GM19467 (cell line): ENCODE measurements around the gene GALNTL6.
A peak's percentile ranks its signal among the peaks of the same experiment; 100 is the strongest.
"Not testable (repeated sequence)": the region's sequence is repeated elsewhere in the genome, so short reads cannot be mapped to it uniquely, and the experiment has no call there.

Experiments
- ATAC-seq: cut with Tn5 transposase; IDR thresholded peaks from one replicate; pipeline ENCODE4 v1.9.1; 2021; ENCODE audit warnings: mild to moderate bottlenecking, moderate library complexity; ENCODE audit not compliant: unreplicated experiment

The GALNTL6 gene

DNA sequence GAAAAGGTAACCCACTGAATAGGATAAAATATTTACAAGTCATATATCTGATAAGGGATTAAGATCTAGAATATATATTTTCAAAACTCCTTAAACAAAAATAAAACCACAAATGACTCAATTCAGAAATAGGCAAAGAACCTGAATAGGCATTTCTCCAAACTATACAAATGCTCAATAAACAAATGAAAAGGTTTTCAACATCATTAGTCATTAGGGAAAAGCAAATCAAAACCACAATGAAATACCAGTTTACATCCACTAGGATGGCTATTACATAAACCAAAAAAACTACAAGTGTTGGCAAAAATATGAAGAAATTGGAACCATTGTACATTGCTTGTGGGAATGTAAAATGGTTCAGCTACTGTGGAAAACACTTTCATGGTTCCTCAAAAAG, 1188.4 kb downstream of the GALNTL6 start:
- ATAC-seq = no peak

DNA sequence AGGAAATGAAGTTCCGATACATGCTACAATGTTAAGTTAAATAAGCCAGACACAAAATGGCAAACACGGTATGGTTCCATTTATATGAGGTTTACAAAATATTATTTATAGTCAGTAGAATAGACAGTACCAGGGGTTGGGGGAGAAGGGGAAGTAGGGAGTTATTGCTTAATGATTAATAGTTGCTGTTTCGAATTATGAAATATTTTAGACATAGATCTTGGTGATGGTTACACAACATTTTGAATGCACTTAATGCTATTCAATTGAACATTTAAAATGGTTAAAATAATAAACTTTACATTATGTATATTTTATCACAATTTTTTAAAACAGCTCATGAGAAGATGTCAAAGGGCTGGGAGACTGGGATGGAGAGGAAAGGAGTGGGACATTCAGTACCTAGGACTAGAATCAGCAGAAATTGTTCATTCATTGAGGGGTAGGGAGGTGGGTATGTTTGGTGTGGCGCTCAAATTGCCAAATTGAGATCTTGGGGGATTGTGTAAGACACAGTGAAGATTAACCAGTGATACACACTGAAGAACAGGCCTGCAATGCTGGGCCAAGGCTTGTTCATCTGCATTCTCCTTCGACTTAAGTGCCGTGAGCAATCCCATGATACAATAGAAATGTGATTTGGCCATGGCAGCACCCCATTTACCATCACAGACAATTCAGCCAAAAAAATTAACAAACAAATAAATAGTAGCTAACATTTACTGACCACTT, 1189.8 kb downstream of the GALNTL6 start:
- ATAC-seq = no peak

DNA sequence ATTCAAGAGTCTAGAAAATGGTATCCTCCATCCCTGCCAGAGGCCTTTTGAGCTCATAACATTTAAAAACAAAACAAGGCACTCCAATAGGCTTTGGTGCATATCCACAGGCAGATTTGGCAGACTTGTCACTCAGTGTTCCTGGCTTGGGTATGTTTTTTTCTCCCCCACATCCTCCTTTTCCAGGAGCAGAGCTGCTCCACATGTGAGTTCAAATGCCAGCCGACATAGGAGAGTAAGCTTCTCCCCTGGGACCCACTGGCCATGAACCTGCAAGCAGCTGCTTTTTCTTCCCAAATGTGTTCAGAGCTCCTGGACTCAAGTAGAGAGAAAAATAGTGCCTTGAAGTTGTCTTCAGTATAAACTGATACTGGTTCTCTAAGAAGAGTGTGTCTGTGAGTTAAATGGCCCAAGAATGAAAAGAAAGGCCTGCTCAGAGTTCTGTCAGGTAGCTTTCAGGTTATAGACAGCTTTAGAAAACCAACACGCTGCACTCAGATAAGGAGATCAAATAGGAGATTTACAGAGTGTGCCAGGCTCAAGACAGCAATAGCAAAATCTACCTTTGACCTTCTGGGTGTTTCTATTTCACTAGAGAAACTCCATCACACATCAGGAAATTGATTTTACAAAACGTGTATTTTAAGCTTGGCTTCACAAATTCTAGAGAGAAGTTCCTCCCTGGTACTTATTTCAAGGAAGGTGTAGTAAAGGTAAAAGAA, 1192.9 kb downstream of the GALNTL6 start:
- ATAC-seq = no peak

DNA sequence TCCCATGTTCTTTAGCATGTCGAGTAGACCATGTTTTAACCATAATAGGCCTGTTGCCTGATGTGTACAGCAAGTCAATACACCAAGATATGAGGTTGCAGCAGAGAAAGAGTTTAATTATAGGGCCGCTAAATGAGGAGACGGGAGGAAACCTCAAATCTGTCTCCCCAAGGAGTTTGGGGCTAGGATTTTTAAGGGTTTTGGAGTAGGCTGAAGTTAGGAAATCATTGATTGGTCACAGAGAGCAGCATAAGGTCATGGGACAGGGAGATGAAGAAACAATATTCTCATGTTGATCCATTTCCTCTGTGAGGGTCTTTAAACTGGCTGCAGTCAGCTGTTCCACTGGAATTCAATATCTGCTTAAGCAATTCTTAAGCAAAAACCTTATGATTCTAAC, 1195.2 kb downstream of the GALNTL6 start:
- no peak for ATAC-seq

GRCh38 chr4:173009129-173009823, 1196.1 kb downstream of the GALNTL6 start:
- no peak for ATAC-seq

GRCh38 chr4:173012608-173013007, 1199.4 kb downstream of the GALNTL6 start:
- no peak for ATAC-seq

GRCh38 chr4:173013232-173013930, 1200.2 kb downstream of the GALNTL6 start:
- ATAC-seq = no peak

GRCh38 chr4:173014113-173014558, 1200.9 kb downstream of the GALNTL6 start:
- no peak for ATAC-seq

- ATAC-seq = no peak
These were observed 1201.6 kb downstream of the GALNTL6 start for GRCh38 chr4:173014836-173015235.

DNA sequence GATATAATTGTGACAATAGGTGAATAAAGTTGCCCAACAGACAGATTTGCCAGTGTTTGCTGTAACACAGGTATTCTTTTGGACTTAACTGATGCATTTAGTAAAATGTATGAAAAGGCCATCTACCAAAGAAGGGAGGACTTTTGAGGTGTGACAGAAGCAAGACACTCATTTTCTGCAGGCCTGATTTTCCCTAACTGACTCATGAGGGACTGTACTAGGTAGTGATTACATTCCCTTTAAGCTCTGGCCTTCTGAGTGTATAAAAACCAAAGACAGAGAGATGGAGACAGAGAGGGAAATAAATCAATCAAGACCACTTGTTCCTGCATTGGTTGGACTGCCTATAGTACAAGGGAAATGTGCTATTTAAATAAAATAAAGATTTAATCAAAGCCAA, 1204.6 kb downstream of the GALNTL6 start:
- no peak for ATAC-seq

DNA sequence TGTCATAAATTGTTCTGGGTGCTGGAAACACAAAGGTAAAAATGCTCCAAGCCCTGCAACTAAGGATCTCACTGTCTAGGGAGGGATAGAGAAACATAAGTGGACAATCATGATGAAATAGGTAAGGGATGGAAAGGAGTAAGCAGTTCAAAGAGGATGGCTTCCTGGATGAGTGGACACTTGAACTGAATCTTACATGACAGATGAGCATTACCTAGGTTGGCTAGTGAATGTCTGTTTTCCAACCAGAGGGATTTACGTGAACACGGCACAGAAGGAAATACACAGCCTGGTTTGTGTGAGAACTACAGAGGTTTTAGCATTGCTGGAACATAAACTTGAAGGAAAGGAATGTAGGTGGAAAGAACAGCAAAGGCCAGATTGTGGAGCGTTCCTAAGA, 1205.2 kb downstream of the GALNTL6 start:
- ATAC-seq = no peak

DNA sequence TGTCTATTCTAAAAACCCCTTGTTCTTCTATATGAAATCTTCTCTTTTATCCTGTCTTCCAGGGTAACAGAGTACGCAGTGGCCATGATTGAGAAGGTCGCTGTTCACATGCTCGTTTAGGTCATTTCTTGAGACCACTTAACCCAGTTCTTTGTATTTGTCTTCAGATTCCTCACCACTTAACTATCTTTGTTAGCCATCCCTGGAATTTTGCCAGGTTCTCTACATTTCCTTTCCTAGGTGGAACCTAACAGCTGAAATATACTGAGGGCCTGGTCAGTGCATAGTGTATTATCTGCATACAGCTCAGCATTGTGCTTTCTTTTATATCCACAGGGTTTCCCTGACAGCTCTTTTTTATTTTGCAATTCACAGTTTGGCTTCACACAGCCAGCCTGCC, 1206.5 kb downstream of the GALNTL6 start:
- ATAC-seq = no peak

DNA sequence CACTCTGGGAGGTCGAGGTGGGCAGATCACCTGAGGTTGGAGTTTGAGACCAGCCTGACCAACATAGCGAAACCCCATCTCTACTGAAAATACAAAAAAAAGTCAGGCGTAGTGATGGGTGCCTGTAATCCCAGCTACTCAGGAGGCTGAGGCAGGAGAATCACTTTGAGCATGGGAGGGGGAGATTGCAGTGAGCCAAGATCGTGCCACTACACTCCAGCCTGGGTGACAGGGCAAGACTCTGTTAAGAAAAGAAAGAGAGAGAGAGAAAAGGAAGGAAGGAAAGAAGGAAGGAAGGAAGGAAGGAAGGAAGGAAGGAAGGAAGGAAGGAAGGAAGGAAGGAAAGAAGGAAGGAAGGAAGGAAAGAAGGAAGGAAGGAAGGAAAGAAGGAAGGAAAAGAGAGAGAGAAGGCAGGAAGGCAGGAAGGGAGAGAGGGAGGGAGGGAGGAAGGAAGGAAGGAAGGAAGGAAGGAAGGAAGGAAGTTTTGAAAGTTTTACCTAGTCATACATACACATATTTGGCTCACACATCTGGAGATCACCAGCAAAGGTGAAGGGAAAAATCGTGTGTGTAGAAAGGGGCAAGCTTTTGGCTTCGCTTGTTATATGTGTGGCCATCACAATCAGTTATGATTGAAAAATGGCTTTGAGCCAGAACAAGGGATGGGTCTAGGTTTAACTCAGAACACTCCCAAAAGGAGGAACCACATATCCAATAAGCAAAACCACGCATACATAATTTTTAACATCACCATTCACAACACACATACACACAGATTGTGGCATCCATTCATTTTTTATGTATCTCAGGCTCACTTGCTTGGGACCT, 1208.8 kb downstream of the GALNTL6 start:
- ATAC-seq = not testable (repeated sequence)

DNA sequence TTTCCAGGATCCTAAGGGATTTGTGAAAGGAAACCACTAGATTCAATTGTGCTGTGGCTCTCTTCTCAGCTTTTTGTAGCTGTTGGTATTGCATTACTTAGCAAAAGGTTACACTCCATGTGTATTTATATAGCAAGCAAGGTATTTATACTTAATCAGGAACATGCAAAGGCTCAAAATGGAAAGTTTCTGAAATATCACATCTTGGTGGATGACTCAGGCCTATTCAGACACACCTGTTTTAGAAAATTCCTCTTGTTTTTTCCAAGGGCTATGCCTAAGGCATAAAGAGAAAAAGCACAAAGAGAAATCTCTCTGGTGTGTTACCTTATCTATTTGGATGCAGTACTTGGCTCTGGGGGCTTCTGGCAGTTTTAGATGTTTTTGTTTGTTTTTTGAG, 1211.0 kb downstream of the GALNTL6 start:
- ATAC-seq = no peak

DNA sequence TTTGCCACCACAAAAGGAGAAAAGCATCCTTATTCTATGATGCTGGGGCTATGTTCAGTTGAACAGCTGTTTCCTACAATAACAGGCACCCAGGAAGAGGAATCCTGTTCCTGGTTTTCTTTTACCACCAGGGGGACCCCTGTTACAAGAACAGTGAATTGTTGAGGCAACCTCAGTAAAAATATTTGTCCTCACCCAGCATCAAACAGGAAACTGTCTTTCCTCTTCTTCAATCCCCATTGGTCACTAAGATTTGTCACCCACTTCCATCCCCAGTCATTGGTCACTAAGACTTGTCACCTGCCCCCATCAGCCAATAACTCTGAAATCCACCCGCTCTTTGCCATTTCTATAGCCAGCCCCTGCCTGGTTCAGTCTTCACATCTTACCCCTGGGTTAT, 1211.9 kb downstream of the GALNTL6 start:
- ATAC-seq = peak; percentile 84

DNA sequence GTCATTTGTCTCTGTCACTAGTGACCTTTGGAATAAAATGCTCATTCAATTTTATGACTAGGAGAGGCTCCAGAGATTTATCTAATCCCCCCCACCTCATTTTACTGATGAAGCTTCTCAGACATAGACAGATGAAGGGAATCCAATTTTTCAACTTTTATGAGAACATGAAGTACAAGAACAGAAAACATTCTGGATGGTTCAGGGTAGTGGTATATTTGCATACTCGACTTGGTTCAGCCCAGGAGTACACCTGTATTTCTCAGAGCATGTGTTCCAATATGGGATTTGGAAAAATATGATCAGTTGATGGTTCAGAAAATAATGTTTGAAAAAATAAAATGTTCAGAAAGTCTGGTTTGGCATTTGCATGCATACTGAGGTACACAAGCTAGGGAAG, 1224.0 kb downstream of the GALNTL6 start:
- no peak for ATAC-seq

DNA sequence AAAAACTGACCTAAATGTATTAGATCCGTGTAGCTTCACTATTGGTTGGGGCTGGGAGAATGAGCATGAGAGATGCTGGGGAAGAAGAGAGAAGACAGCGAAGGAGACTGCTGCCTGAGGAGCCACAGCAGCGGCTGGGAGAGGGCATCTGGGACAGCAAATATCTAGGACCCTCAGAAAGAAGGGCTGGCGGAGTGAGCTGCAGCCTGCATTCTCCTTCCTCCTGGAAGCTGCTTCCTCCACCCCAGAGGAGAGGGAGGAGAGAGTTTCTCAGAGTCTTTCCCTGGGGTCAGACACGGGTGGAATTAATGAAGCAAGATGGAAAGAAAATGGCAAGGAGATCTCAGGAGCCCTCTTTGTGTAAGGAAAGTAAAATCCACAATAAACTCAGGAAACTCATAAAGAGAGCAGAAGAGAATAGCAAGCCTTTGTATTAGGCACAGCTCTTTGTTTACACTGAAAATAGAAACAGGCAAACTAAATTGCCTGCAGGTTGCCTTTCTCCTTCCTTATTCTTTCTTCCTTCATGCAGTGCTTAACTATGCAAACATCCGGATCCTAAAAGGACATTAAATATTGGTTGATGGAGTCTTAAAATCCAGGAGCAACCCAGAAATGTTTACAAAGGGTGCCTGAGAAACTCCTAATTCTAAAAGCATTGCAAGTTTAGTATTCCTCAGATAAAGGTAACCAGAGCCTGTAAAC, 1225.1 kb downstream of the GALNTL6 start:
- no peak for ATAC-seq

DNA sequence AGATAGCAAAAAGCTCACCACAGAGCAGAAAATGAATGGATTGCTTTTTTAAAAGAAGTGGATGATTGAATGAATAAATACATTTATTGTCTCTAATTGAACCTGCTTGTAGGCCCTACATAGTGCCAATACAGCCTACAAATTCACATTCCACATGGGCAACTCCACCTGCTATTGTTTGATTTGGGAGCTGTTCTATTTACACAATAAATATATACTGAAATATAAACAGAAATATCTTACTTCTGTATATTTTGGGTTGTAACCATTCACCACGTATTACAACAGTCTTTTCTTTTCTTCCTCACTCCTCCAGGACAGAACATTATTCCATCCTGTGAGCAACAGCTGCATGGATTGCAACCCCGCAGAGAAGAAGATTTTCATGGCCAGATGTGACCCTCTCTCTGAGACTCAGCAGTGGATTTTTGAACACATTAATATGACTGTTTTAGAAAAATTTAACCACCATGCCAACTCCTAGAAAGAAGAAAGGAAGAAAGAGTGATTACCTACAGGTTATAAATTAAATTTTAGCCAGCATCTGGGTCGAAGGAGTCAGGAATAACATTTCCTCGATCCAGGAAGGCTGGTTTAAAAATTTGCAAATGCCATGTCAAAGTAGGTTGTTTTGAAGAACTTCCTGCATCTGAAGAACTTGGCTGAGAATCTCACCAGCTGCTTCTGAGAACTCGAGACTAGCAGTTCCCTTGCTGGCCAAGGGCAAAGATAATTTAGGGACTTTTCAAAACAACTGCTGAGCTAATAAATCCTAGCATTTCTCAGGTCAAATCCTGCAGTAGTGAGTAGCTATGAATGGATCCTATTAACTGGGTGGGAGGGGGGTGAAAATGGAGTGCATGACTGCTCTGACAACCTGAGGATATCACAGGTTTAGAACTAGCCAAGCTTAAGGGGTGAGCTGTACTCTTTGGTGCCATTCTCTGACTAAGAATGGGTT, 1226.7 kb downstream of the GALNTL6 start:
- ATAC-seq = no peak

DNA sequence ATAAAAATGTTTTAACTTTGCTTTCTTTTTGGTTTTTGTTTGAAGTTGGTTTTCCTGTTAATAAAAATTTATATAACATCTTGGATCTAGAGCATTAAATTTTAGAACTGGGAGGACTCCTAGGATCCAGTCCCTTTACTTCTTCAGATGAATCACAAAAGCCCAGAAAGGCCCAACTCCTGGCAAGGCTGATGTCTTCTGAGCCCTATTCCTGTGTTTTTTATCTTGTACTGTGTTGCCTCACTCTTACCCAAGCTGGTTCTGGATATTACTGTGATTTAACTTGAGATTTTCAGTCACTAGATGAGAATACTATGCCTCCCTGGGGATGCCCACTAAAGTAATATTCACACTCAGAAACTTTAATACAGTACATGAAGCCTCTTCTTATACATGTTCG, 1228.3 kb downstream of the GALNTL6 start:
- no peak for ATAC-seq
